NK-92 treated with Interleukin-12 subunit alpha and Interleukin-12 subunit beta, amount 100 ng/mL, for 24 hours (cell line): ENCODE results near the gene PALLD.

Experiments used
- DNase-seq: peaks from one replicate; lab custom pipeline; 2025; lab: John Stamatoyannopoulos, UW

The PALLD gene

DNA sequence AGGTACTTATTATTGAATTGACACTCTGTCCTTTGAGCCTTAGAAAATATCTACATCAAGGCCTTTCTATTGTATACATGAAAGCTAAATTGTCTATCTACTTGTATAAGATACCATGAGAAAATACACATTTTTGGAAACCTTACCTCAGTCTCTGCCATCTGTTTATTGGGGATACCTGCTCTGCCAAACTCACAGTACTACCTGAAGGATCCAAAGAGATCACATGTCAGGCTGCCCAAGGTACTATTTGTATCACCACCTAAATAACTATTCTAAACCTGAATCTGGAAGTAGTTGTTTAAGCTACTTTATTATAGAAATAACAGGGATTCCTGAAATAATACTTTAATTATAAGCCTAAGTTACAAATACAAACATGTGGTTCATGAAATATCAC lies 126.2 kb downstream of the PALLD start:
- no peak for DNase-seq

DNA sequence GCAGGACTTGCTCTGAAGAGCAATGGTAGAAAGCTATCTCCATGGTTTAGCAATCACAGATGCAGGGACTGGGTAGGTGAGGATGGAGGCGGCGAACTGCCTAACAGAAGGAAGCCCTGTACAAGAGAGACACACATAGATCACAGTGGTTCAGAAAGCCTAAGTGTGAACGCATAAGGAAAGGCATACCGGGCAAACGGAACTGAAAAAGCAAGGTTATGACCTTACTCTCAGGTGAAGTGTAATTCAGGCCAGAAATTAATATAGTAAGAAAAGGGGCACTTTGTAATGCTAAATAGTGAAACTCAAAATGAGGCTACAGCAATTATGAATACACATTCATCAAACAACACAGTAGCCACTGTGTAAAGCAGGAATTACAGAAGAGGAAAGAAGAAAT lies 126.6 kb downstream of the PALLD start:
- no peak for DNase-seq

DNA sequence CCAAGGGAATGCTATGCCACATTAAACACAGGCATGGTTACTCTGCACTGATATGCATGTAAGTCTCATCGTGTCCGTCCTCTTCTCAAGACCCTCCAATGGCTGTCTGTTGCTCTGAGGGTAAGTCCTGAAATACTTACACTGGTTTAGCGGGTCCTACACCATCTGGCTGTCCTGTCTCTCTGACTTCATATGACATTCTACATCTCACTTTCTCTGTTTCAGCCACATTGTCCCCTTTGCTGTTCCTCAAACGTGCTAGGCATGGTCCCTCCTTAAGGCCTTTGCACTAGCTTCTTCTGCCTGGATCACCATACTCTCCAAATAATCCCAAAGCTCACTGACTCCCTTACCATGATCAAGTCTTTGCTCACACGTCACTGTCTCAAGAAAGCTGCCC lies 131.4 kb downstream of the PALLD start:
- no peak for DNase-seq

- no peak for DNase-seq
Measured at GRCh38 chr4:168629566-168629965, 132.7 kb downstream of the PALLD start.

DNA sequence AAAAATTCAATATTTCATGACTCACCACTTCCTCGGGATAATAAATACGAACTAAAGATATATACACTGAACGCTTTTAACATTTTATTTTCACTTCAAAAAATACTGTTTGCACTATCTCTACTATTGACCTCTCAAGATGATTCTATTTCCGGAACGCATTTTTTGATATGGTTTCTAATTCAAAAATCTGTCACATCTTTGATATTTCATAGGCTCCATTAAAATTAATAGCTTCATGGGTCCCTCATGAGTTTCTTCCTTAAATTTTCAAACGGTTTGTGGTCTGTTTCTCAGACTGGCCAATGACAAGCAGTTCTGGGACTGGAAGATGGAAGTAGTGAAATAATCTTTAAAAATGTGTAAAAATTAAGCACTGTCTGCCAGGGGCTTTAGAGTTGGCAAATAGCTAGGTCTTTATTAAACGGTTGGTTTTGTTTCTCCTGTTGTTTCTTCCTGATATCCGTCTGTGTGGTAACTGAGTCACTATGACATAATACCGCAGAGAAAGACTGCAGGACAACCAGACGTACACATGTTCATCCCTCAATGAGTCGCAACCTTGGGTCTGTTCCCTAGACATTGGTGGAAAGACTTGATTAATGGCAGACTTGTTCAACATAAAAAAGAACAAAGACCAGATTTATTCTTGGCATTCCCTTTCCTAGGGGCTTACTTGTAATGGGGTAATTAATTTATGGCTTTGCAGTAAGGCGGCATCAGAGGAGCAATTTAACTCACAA lies 133.8 kb downstream of the PALLD start:
- no peak for DNase-seq

DNA sequence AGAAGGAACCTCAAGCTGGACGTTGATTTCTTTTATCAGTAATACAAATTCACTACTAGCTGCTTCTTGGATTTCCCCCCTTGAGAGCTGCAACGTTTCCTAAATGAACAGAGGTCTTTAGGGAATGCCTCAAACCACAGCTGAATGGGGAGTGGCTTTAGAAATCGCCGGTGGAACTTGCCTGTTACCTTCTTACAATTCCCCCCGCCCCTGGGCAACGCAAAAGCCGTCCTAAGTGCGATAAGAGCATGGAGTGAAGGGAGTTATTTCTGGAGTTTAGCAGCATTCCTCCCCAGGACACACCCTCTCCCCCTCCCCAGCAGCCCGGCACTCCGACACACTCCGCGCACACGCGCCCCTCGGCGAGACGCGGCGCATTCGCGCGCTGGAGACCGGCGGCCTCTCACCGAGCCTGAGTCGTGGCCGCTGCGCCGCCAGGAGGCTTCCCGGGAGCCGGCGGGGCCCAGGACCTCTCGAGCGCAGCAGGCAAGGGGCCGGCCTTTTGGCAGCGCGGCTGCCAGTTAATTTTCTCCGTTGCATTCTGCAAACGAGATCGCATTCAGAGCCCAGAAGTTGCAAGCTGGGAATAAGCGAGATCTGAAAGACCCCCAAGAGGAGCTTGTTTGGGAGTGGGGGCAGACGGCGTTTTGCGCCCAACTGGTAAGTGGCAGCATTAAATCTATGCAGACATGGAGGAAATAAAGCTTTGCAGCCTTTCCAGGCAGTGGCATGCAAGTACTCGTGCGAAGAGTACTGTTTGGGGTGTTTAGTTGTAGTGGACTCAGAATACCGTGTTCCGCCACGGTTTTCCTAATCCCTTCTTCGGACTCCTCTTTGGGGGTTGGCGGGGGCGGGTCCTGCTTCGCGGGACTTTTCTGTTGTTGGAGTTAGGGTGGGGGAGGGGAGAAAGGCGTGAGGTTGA lies 134.7 kb downstream of the PALLD start:
- DNase-seq, result no peak

DNA sequence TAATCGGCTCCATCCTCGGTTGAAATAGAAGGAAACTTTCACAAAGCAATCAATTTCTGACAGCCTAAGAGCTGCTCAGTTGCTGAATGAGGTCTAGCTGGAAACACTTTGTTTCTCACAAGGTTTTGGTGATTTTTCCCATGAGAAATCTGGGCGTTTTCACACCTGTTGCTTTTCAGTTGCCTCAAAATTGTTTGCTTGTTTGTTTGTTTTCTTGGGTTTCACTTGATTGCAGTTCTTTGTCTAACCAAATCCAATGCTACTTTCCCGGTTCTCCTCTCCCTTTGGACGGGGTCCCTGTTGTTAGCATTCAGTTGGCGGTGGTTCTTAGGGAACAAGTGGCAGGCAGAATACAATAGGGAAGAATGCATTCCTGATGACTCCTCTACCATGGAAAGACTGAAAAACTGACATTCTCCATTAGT lies 135.5 kb downstream of the PALLD start:
- no peak for DNase-seq

GRCh38 chr4:168633064-168633463 lies 136.2 kb downstream of the PALLD start:
- no peak for DNase-seq

GRCh38 chr4:168633496-168633895 lies 136.6 kb downstream of the PALLD start:
- no peak for DNase-seq

DNA sequence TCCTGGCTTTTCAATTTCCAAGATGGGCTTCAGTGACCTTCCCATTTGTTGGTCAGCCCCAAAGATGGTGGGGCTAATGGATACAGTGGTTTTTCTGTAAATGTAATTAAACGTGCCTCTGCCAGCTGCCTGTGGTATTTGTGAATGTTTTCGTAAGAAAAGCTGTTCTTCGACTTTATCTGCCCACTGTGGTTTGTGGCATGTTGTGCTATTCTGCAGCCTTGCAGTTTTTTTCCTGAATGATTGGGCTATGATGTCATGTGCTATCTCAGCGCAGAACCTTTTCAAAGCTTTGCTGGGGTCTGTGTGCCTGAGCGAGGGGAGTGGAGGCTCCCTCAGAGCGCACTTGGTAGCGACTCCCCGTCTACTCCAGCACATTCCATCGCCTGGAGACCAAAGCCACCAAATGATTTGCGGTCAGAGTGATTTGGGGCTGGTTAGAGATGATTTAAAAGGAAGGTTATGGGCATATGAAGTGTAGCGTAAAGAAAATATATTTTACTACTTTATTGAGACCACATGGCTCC lies 137.5 kb downstream of the PALLD start:
- no peak for DNase-seq

DNA sequence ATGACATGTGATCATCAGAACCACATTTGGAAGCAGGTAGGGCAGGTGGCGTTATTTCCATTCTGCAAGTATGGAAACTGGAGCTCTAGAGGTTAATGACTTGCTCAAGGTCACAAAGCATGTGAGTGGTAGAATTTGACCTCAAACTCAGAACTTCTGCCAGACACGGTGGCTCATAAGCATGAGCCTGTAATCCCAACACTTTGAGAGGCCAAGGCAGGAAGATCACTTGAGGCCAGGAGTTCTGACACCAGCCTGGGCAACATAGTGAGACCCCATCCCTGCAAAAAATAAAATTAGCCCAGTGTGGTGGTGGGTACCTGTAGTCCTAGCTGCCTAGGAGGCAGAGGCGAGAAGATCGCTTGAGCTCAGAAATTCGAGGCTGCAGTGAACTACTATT lies 139.2 kb downstream of the PALLD start:
- DNase-seq, result no peak

GRCh38 chr4:168636506-168637196 lies 139.8 kb downstream of the PALLD start:
- DNase-seq, result no peak

GRCh38 chr4:168637872-168638756 lies 141.3 kb downstream of the PALLD start:
- DNase-seq, result no peak

- no peak for DNase-seq
Measured at GRCh38 chr4:168639914-168640313, 143.1 kb downstream of the PALLD start.

DNA sequence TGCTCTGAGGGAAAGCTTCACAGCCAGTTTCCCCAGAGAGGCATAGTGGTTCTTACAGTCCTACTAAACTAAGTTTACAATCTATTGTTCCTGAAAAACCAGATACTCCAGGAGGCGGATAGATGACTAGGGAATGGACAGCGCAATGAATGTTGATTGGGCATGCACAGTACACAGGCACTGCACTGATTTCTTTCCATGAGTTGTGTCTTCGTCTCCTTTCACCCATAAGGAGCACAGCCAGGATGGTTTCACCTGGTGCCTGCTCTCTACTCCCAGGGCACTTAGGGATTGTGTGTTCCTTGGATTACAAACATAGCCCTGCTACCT lies 144.9 kb downstream of the PALLD start:
- DNase-seq, result no peak

- DNase-seq, result no peak
Measured at GRCh38 chr4:168642591-168642990, 145.7 kb downstream of the PALLD start.

DNA sequence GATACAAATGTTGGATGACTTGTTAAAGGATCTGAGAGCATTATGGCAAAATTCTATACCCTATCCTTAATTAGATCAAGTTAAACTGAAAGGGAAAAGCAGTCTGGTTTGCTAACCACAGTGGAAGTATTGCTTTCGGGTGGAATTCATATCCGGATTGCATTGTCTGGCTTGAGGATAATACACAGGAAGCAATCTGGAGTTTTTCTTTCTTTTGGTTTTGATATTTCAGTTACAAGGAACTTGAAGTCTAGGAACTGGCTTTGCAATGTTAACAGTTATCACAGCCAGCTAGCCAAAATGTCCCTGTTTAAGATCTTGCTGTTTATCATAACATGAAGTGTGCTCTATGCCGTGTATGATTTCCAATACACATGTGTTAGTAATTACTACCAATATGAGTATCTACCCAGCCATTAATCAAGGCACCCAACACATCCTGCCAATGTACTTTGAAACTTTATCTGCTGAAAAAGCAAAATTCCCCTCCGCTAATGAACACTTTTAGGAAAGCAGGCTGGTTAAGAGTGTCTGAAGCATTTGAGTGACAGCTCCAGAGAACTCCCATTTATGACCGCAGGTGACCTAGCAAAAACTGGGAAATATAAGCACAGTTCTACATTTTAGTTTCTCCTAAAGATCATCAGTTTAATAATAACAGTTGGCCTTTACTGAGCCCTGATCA lies 146.4 kb downstream of the PALLD start:
- DNase-seq, result no peak

GRCh38 chr4:168643796-168644159 lies 146.9 kb downstream of the PALLD start:
- no peak for DNase-seq

- no peak for DNase-seq
Measured at GRCh38 chr4:168646001-168646768, 149.3 kb downstream of the PALLD start.
